GM12872 (cell line): ENCODE measurements around the gene SCRN1.
A peak's percentile ranks its signal among the peaks of the same experiment; 100 is the strongest.

Source experiments
- TF ChIP-seq, protein P1 (sequence below): IDR thresholded peaks from 3 replicates; pipeline ENCODE4 v1.5.1; 2011; ENCODE audit warnings: low read depth, mild to moderate bottlenecking, low read length, moderate library complexity; ENCODE audit not compliant: insufficient read depth

SCRN1 gene

DNA sequence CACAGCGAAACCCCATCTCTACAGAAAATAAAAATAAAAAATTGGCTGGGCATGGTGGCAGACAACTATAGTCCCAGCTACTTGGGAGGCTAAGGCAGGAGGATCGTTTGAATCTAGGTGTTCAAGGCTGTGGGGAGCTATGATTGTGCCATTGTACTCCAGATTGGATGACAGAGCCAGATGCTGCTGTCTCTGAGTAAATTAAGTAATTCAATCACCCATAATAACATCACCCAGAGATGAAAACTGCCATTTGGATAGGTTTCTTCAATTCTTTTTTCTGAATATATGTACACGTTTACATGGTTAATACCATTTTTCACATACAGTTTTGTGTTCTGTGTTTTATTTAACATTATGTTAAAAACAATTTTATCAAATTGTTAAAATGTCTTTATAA is 104.0 kb downstream of the SCRN1 start:
- TF ChIP-seq, protein P1, sequence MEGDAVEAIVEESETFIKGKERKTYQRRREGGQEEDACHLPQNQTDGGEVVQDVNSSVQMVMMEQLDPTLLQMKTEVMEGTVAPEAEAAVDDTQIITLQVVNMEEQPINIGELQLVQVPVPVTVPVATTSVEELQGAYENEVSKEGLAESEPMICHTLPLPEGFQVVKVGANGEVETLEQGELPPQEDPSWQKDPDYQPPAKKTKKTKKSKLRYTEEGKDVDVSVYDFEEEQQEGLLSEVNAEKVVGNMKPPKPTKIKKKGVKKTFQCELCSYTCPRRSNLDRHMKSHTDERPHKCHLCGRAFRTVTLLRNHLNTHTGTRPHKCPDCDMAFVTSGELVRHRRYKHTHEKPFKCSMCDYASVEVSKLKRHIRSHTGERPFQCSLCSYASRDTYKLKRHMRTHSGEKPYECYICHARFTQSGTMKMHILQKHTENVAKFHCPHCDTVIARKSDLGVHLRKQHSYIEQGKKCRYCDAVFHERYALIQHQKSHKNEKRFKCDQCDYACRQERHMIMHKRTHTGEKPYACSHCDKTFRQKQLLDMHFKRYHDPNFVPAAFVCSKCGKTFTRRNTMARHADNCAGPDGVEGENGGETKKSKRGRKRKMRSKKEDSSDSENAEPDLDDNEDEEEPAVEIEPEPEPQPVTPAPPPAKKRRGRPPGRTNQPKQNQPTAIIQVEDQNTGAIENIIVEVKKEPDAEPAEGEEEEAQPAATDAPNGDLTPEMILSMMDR = no peak

DNA sequence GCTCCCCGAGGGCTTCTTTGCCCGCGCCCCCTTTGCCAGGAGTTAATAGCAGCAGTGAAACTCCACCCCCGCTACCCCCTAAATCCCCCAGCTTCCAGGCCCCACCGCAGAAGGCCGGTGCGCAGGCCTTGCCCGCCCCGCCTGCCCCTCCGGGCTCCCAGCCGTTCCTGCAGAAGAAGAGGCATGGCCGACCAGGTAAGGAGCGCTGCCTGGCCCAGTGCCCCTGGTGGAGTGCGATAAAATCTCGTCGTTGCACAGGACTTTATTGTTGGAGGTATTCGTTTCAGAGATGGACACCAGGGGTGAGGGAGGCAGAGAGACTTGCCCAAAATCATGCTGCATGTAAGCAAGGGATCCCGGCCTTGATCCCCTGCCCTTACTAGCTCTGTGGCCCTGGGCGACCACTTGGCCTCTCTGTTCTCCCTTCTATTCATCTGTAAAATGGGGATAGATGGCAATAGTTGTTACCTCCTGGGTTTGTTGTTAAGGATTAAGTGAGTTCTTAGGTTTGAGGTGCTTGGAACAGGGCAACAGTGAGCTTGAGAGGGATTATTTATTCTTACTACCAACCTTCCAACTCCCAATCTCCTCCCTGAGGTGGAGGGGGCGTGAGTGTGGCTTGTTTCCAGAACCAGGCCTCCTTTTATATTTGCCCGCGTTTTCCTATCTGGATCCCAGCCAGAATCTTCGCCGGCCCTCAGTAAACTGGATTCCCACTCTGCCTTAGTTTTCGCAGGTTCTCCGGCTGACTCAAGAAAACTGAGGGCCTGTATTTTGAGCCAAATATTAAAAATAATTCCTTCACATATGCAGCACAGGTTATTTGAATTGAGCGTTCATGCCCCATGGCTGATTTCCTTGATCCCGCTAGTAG is 105.0 kb downstream of the SCRN1 start:
- TF ChIP-seq, protein P1 = no peak

- TF ChIP-seq, protein P1 = no peak
These were observed 105.9 kb downstream of the SCRN1 start for GRCh38 chr7:29883462-29884398.

- TF ChIP-seq, protein P1 = no peak
These were observed 107.1 kb downstream of the SCRN1 start for GRCh38 chr7:29882481-29882880.

DNA sequence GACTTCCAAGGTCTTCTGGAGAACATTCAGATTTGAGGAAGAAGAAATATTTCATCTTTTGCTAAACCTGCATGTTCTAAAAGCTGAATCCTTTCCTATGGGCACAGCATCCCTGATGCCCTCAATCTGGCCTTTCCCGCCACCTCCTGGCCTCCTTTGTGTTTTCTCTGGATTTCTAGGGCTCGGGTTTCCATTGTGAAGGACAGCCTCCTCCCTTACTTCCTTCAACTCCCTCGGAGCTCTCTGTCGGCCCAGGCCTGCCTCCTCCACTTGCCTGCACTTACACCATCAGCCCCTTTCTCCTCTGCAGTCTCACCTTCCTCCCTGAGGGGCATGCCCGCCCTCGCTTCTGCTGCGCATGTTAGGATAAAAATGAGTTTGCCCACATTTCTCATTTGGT is 107.9 kb downstream of the SCRN1 start:
- TF ChIP-seq, protein P1 = no peak

- TF ChIP-seq, protein P1 = no peak
These were observed 110.0 kb downstream of the SCRN1 start for GRCh38 chr7:29879609-29880008.

DNA sequence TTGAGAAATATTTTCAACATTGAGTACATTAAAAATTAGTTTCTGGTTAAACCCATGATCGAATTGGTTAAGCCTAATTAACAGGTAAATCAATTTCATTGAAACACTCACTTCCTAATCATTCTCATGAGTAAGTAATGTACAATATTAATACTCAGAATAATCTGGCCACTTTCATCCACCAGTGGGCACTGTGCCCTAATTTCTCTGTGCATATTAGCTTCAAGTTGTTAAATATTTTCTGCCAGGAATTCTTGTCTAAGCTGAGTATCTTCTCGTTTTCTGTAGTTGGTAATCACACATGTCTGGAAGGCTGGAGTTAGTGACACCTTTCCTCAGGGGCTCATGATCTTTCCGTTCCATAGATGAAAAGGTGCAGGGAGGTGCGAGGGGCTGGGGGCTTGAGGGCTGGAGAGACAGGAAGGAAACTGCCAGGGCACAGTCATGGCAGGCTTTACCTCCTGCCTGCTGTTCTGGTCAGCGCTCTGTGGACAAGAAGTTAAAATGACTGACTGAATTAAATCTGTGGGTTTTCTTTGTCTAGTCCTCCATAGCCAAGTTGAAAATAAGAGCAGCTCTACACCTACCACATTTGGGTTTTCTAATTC is 111.4 kb downstream of the SCRN1 start:
- TF ChIP-seq, protein P1 = peak; percentile 53; the same call in 2 of the 3 replicates
